ENCODE data around the gene ADCK1. TPM values are rescaled to one million over a fixed set of nuclear protein-coding genes. Genes with fewer than 3 reads are reported as not detected.

Gene ADCK1
- total RNA-seq, 2 donors from 2014 or later: 9.6 to 10.1 TPM

DNA sequence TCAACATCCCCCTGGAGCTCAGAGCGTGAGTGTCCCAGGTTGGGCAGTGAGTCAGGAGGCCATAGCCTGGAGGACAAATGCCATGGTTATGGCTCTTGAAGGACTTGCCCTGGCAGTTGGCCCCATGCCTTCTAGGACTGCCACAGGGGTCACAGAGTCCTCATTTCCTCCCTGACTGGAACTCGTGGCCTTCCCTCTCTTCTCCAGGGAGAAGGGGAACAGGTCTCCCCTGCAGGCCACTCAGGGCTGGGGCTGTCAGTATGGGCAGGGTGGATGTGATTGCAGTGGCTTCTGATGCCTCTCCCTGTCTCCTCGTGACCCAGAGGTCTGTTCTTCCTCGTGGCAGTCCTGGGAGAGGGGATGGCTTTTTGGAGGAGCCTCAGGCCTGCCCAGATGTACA lies 70.7 kb downstream of the ADCK1 start:
- no peak for TF ChIP-seq CTCF (IDR thresholded peaks at IDR 0.05)
- WGBS: 86% methylated on average over 4 of the region's 4 CpGs
- H3K27ac ChIP-seq: no peak overlapping the region
- H3K4me3 ChIP-seq: no peak overlapping the region
- H3K4me1 ChIP-seq (replicated peaks): no peaks in the 10 kb centered on the region
- intact Hi-C loops (cut with DNase I): no loop called here
- no peaks in the 10 kb centered on the region for H3K27me3 ChIP-seq (replicated peaks; ENCODE audit: insufficient read depth)
- no peaks in the 10 kb centered on the region for H3K36me3 ChIP-seq
- no peak for DNase-seq (ENCODE audit: low spot score)
- H3K9me3 ChIP-seq: no peaks in the 10 kb centered on the region

DNA sequence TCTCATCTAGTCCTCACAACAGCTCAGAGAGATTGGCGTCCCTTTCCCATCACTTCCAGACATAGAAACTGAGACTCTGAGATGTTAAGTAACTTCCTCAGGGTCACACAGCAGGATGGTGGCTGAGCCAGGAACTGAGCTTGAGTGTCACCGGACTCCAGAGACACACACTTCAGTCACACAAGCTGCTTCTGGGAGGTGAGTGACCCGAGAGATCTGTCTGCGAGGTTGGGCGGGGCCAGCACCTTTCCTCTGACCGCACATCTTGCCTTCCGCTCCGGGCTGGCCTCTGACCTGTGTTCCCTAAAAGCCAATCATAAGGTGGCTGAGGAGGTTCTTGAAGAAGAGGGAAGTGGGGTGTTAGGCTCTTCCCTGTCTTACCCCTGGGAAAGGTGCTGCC lies 72.2 kb downstream of the ADCK1 start:
- WGBS: 91% methylated on average over 8 of the region's 8 CpGs
- DNase-seq (ENCODE audit: low spot score): no peak
- H3K36me3 ChIP-seq: no peaks in the 10 kb centered on the region
- intact Hi-C loops (cut with DNase I): no loop called here
- no peak for TF ChIP-seq CTCF (IDR thresholded peaks at IDR 0.05)
- no peak for TF ChIP-seq POLR2AphosphoS5 (IDR thresholded peaks at IDR 0.05)
- no peaks in the 10 kb centered on the region for H3K27me3 ChIP-seq (replicated peaks; ENCODE audit: insufficient read depth)
- no peaks in the 10 kb centered on the region for H3K9me3 ChIP-seq
- H3K27ac ChIP-seq: no peak overlapping the region
- H3K4me1 ChIP-seq (replicated peaks): no peaks in the 10 kb centered on the region
- no peak overlapping the region for H3K4me3 ChIP-seq

GRCh38 chr14:77872983-77873382 lies 73.1 kb downstream of the ADCK1 start:
- intact Hi-C loops (cut with DNase I): no loop called here
- DNase-seq (ENCODE audit: low spot score): no peak
- no peak for TF ChIP-seq POLR2AphosphoS5 (IDR thresholded peaks at IDR 0.05)
- TF ChIP-seq POLR2A (IDR thresholded peaks at IDR 0.05): no peak
- no peak for TF ChIP-seq CTCF (IDR thresholded peaks at IDR 0.05)
- H3K36me3 ChIP-seq: no peaks in the 10 kb centered on the region
- H3K9me3 ChIP-seq: no peaks in the 10 kb centered on the region
- no peaks in the 10 kb centered on the region for H3K4me1 ChIP-seq (replicated peaks)
- no peak overlapping the region for H3K4me3 ChIP-seq
- WGBS: 47% methylated on average over 4 of the region's 4 CpGs
- no peaks in the 10 kb centered on the region for H3K27me3 ChIP-seq (replicated peaks; ENCODE audit: insufficient read depth)
- no peak overlapping the region for H3K27ac ChIP-seq

DNA sequence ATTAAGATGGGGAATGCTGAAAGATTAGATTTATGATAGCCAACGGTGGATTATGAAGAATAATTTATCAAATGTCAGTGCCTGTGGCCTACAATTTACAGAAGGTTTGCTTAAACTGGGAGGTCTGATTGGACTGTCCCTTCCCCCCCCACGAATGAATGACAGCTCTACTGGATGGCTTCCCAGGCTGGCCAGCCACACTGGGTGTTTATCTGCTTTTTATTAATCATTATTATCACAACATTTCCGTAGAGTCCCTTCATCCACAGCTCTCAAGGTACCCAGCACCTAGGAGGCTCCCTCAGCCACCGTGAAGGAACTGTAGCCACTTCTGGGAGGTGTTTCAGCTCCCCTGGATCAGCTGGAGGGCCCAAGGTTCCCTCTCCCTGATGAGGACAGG lies 78.9 kb downstream of the ADCK1 start:
- H3K9me3 ChIP-seq: no peaks in the 10 kb centered on the region
- no peaks in the 10 kb centered on the region for H3K27me3 ChIP-seq (replicated peaks; ENCODE audit: insufficient read depth)
- DNase-seq (ENCODE audit: low spot score): no peak
- H3K4me1 ChIP-seq (replicated peaks): no peaks in the 10 kb centered on the region
- no peaks in the 10 kb centered on the region for H3K36me3 ChIP-seq
- WGBS: 67% methylated on average over 4 of the region's 4 CpGs
- no peak overlapping the region for H3K27ac ChIP-seq
- TF ChIP-seq POLR2AphosphoS5 (IDR thresholded peaks at IDR 0.05) (no peak), POLR2A (IDR thresholded peaks at IDR 0.05) (no peak), CTCF (IDR thresholded peaks at IDR 0.05) (no peak)
- intact Hi-C loops (cut with DNase I): no loop called here
- H3K4me3 ChIP-seq: no peak overlapping the region

DNA sequence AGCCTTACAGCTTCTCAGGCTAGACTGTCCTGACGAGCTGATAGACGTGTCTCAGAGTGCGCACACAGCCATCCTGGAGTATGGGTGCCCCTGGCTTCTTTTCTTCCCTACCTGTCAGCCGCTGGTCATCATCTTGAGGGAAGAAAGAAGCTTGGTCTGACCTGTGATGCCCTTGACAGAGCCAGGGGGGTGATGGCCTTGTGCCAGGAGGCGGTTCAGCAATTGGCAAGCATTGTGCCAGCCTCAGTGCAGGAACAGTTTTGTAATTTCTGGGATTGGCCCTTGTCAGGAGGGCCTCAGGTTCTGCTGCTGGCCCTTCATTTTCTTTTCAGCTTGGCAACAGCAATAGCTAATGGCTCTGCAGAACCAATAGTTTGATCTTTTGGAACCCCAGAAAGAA lies 80.1 kb downstream of the ADCK1 start:
- H3K4me3 ChIP-seq: no peak overlapping the region
- H3K36me3 ChIP-seq: no peaks in the 10 kb centered on the region
- intact Hi-C loops (cut with DNase I): no loop called here
- H3K27me3 ChIP-seq (replicated peaks; ENCODE audit: insufficient read depth): no peaks in the 10 kb centered on the region
- H3K27ac ChIP-seq: no peak overlapping the region
- WGBS: 87% methylated on average over 5 of the region's 5 CpGs
- DNase-seq (ENCODE audit: low spot score): no peak
- H3K4me1 ChIP-seq (replicated peaks): no peaks in the 10 kb centered on the region
- no peaks in the 10 kb centered on the region for H3K9me3 ChIP-seq
- TF ChIP-seq POLR2A (IDR thresholded peaks at IDR 0.05) (no peak), POLR2AphosphoS5 (IDR thresholded peaks at IDR 0.05) (no peak), CTCF (IDR thresholded peaks at IDR 0.05) (no peak)
